Transverse colon (tissue), 4 donors: ENCODE results near the gene CHRND. TPM values are rescaled to one million over a fixed set of nuclear protein-coding genes. Genes with fewer than 3 reads are reported as not detected.

Source experiments
- DNase-seq: peaks from one replicate; pipeline ENCODE4 v3.0.0-alpha.2; 2019
- H3K27ac ChIP-seq, 4 donors: fragments of 200-600 bp; sonication (generic); 2 replicates each; pipeline ENCODE4 v1.5.1; 2016 to 2018; ENCODE audit warnings: inconsistent platforms in 4 of 4
- H3K27me3 ChIP-seq: fragments of 200-600 bp; sonication (generic); 2 replicates; pipeline ENCODE4 v1.5.1; 2017; ENCODE audit warnings: inconsistent platforms
- H3K36me3 ChIP-seq, 4 donors: fragments of 200-600 bp; sonication (generic); 2 replicates each; pipeline ENCODE4 v1.5.1; 2017 to 2019; ENCODE audit warnings: inconsistent platforms in 4 of 4
- H3K4me1 ChIP-seq, 4 donors: fragments of 200-600 bp; sonication (generic); 2 replicates each; pipeline ENCODE4 v1.5.1; 2017 to 2020; ENCODE audit warnings: inconsistent platforms in 4 of 4
- H3K4me3 ChIP-seq, 4 donors: fragments of 200-600 bp; sonication (generic); 1 replicate in 1 of 4; 2 replicates in 3 of 4; pipeline versions ENCODE4 v1.5.1 to v1.6.1; 2017 to 2019; ENCODE audit warnings: inconsistent platforms in 4 of 4
- H3K9me3 ChIP-seq, 2 donors: fragments of 200-600 bp; sonication (generic); 2 replicates each; pipeline ENCODE4 v1.5.1; 2017 to 2019; ENCODE audit warnings: inconsistent platforms in 2 of 2
- EP300 ChIP-seq: sonication (generic); formaldehyde crosslinking; IDR thresholded peaks from one replicate; pipeline ENCODE4 v1.6.1; 2017; ENCODE audit warnings: antibody characterized with exemption, low read depth
- POLR2A ChIP-seq: fragments of 450-650 bp; IDR thresholded peaks from one replicate; pipeline ENCODE4 v1.6.1; 2016; ENCODE audit warnings: antibody characterized with exemption, mild to moderate bottlenecking, moderate library complexity
- POLR2AphosphoS5 ChIP-seq, 3 donors: sonication (generic); formaldehyde crosslinking; IDR thresholded peaks; one replicate each; pipeline ENCODE4 v1.6.1; 2016; ENCODE audit warnings: antibody characterized with exemption in 3 of 3
- WGBS, 2 donors: methylation state at CpG; one replicate each; pipeline ENCODE4 v1.1.5; 2018; ENCODE audit warnings: low coverage in 1 of 2; 5-methylcytosine and 5-hydroxymethylcytosine counted together
- in situ Hi-C, 4 donors: fragments of 200-750 bp; cut with MboI; loops; one replicate each; pipeline versions ENCODE4 v1.15.0 to v1.15.1; 2017; ENCODE audit warnings: low sequenced_read_pairs in 3 of 4, low pct_ligation_motif_present in 1 of 4, low pct_unique_long_range_greater_than_20kb in 1 of 4
- intact Hi-C: fragments of 100-400 bp; cut with DNase I; formaldehyde crosslinking; loops from one replicate; pipeline ENCODE4 v1.15.1; 2023; ENCODE audit warnings: low total_unique reads
- total RNA-seq, 4 donors: library from RNA; depleted of rRNA; stranded (reverse); fragments of >200 nt; gene quantifications; one replicate each; pipeline ENCODE4 v1.1.0, GENCODE V29; 2016
- TF ChIP-seq, protein P1 (sequence below), 5 experiments: fragments of 200-600 bp in 3 of 5; fragments of 450-650 bp in 2 of 5; sonication (generic) in 3 of 5; IDR thresholded peaks; 1 replicate in 2 of 5; 2 replicates in 3 of 5; pipeline ENCODE4 v1.5.1; 2016 to 2017; ENCODE audit warnings: antibody characterized with exemption in 5 of 5, inconsistent platforms in 3 of 5, mild to moderate bottlenecking in 2 of 5, moderate library complexity in 1 of 5

Gene CHRND
- total RNA-seq, 4 donors from 2014 or later = not detected

DNA sequence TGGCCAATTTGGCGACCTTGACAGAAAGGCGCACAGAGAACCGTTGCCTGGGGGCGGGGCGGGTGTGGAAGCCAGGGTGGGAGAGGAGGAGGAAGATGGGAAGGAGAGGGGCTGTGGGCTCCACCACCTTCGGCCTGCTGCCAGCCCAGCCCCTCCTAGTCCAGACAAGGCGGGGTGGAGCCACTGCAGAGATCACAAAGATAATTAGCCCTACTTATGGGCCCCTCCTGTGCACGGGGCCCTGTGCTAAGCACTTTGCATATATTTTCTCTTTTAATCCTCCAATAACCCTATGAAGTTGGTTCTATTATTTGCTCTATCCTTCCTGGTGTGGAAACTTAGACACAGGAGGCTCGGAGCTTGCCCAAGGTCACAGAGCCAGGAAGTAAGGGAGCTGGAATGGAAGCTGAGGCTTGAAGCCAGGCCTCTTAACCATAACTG is 24.6 kb upstream of the CHRND start:
- in situ Hi-C loops = no loop called here

DNA sequence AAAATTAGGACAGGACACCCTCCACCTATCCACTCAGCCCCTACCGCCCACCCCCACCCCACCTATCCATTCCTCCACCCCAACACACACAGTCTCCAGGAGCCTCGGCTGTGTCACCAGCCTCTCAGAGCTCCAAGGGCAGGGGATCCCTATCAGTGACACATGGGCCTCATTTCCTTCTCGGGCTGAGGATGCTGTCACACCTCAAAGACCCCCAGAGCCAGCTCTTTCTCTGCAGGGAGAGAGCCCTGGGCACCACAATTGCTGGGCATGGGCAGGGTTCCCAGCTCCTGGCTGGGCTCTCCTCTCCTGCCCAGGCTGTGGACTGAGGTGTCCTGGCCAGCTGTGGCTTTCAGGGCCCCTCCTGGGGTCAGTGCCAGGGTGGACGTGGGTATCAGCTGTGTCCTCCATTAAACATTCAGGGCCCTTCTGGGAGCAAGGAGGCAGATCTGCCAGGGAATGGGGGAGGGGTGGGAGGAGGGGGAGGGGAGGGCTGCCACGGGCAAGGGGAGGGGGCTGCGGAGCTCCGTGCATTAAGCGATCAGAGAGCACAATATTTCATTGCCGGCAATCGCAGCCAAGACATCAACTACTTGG is 24.1 kb upstream of the CHRND start:
- DNase-seq = no peak
- Histone ChIP-seq H3K27me3 (peaks cover 54% of the 10 kb centered on the region), H3K9me3 (no peaks in the 10 kb centered on the region), H3K4me3 (no peak overlapping the region), H3K27ac (no peak overlapping the region), H3K36me3 (no peaks in the 10 kb centered on the region), H3K4me1 (peaks cover 0 to 15% (median 11%) of the 10 kb centered on the region in 4 donors)
- in situ Hi-C loops = no loop called here
- 59% methylated on average over 9 of the region's 10 CpGs; no CpG with 5 or more reads in 1 of the 2 donors for WGBS, 2 donors
- intact Hi-C loops = no loop called here
- TF ChIP-seq POLR2AphosphoS5 (IDR thresholded peaks at IDR 0.05) = no peak
- TF ChIP-seq, protein P1, sequence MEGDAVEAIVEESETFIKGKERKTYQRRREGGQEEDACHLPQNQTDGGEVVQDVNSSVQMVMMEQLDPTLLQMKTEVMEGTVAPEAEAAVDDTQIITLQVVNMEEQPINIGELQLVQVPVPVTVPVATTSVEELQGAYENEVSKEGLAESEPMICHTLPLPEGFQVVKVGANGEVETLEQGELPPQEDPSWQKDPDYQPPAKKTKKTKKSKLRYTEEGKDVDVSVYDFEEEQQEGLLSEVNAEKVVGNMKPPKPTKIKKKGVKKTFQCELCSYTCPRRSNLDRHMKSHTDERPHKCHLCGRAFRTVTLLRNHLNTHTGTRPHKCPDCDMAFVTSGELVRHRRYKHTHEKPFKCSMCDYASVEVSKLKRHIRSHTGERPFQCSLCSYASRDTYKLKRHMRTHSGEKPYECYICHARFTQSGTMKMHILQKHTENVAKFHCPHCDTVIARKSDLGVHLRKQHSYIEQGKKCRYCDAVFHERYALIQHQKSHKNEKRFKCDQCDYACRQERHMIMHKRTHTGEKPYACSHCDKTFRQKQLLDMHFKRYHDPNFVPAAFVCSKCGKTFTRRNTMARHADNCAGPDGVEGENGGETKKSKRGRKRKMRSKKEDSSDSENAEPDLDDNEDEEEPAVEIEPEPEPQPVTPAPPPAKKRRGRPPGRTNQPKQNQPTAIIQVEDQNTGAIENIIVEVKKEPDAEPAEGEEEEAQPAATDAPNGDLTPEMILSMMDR (IDR thresholded peaks at IDR 0.05) = no peak
- no peak for TF ChIP-seq POLR2A
- no peak for TF ChIP-seq EP300

More for the DNA sequence above, 24.6 kb upstream of the CHRND start:
- no peak overlapping the region for H3K27ac ChIP-seq
- intact Hi-C loops = no loop called here
- no peaks in the 10 kb centered on the region for H3K9me3 ChIP-seq
- WGBS, 2 donors = 69% methylated on average over 9 of the region's 9 CpGs; no CpG with 5 or more reads in 1 of the 2 donors
- peaks cover 50% of the 10 kb centered on the region for H3K27me3 ChIP-seq
- DNase-seq = no peak
- TF ChIP-seq EP300 = no peak
- no peak for TF ChIP-seq POLR2AphosphoS5 (IDR thresholded peaks at IDR 0.05)
- no peak for TF ChIP-seq POLR2A
- H3K36me3 ChIP-seq = no peaks in the 10 kb centered on the region
- peaks cover 0 to 15% (median 11%) of the 10 kb centered on the region in 4 donors for H3K4me1 ChIP-seq
- H3K4me3 ChIP-seq = no peak overlapping the region

DNA sequence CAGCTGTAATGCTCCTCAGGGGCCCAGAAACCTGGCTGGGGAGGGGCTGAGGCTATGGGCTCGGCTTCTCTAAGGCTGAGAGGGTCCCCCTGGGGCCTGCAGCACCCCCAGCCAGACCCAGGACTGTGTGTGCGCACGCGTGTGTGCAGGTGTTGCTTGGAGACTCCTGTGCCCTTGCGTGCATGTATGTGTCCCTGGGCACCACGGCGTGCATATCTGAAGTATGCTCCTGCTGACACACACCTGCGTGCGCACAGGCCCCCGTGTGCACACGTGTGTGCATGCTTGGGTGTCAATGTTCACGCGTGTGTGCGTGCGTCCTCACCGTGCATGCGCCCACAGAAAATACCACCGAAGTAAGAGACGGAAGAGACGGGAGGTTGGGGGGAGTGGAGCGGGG is 23.4 kb upstream of the CHRND start:
- Histone ChIP-seq H3K36me3 (no peaks in the 10 kb centered on the region), H3K9me3 (no peaks in the 10 kb centered on the region), H3K4me3 (peak overlapping the region in 1 of 4 donors; percentile 45), H3K4me1 (peaks cover 0 to 15% (median 11%) of the 10 kb centered on the region in 4 donors), H3K27ac (no peak overlapping the region), H3K27me3 (peaks cover 54% of the 10 kb centered on the region)
- TF ChIP-seq EP300 = no peak
- TF ChIP-seq, protein P1 (IDR thresholded peaks at IDR 0.05) = no peak
- no peak for TF ChIP-seq POLR2A
- TF ChIP-seq POLR2AphosphoS5 (IDR thresholded peaks at IDR 0.05) = no peak
- in situ Hi-C loops = no loop called here
- DNase-seq = no peak
- WGBS, 2 donors = 18 to 50% methylated on average over 1 to 18 of the region's 21 CpGs
- intact Hi-C loops = no loop called here

DNA sequence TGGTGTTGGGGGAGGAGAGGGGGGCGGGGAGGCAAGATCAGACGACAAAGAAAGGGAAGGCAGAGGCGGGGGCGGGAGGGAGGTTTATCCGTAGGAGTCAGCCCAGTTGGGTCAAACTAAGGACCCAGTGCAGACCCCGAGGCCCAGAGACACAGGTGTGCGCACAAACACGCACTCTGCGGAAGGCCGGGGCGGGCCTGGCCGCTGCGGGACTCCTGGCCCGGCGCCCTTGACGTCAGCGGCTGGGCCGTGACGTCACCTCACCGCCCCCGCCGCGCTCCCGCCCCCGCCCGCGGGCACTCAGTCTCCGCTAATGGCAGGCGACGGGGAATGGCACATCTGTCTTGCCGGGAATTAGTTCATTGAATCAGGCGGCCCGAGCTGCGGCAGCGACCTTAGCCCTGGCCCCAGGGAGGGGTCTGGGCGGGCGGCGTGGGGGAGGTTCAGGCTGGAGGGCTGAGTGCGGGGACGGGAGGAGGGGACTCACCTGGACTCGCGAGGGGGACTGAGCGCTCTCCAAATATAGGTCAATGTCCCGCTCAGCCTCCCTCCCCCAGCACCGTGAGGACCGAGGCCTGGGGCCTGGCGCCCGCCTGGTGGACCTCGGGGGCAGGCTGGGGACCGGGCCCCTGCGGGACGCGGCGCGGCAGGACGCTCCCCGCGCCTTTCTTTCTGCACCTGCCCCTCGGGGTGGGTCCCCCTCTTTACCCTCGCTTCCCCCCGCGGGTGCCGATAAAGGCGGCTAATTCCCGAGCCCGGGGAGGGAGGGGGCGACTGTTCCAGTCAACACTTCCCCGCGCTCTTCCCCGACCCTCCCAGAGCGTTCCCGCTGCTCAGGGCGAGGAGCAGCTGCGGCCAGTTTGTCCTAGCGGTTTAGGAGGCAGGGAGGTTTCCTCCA is 22.8 kb upstream of the CHRND start:
- peaks cover 0 to 15% (median 11%) of the 10 kb centered on the region in 4 donors for H3K4me1 ChIP-seq
- H3K27ac ChIP-seq = peak overlapping the region in 1 of 4 donors; percentile 8
- DNase-seq = peak; percentile 14
- H3K9me3 ChIP-seq = no peaks in the 10 kb centered on the region
- WGBS, 2 donors = 1% methylated on average over 47 of the region's 75 CpGs; no CpG with 5 or more reads in 1 of the 2 donors
- peaks cover 54% of the 10 kb centered on the region for H3K27me3 ChIP-seq
- H3K4me3 ChIP-seq = peak overlapping the region; percentile 12 to 45 (median 33)
- no peaks in the 10 kb centered on the region for H3K36me3 ChIP-seq
- TF ChIP-seq POLR2A (no peak), EP300 (no peak), POLR2AphosphoS5 (IDR thresholded peaks at IDR 0.05) (no peak)
- TF ChIP-seq, protein P1 (IDR thresholded peaks at IDR 0.05) = no peak
- intact Hi-C loops = no loop called here
- in situ Hi-C loops = no loop called here
